Measurements from ENCODE around the gene GCLM.
"Not testable (repeated sequence)": the region's sequence is repeated elsewhere in the genome, so short reads cannot be mapped to it uniquely, and the experiment has no call there.

The GCLM gene

GRCh38 chr1:93909146-93910050 is at the start of gene GCLM:
GCLM (minus strand) TSS chr1:93909430; CDS start chr1:93909163, 267 bp downstream.
- in situ Hi-C loops (cut with MboI; ENCODE audit: low sequenced_read_pairs) = no loop called here

GRCh38 chr1:93958726-93959100 is 49.5 kb upstream of the GCLM start:
- in situ Hi-C loops (cut with MboI; ENCODE audit: low sequenced_read_pairs) = no loop called here

- in situ Hi-C loops (cut with MboI; ENCODE audit: low sequenced_read_pairs) = no loop called here
Observed at GRCh38 chr1:93958032-93958725, 48.9 kb upstream of the GCLM start.

- in situ Hi-C loops (cut with MboI; ENCODE audit: low sequenced_read_pairs) = no loop called here
Observed at GRCh38 chr1:93955765-93956164, 46.5 kb upstream of the GCLM start.

- in situ Hi-C loops (cut with MboI; ENCODE audit: low sequenced_read_pairs) = not testable (repeated sequence)
Observed at GRCh38 chr1:93947002-93947686, 37.9 kb upstream of the GCLM start.

- in situ Hi-C loops (cut with MboI; ENCODE audit: low sequenced_read_pairs) = no loop called here
Observed at GRCh38 chr1:93938461-93939145, 29.4 kb upstream of the GCLM start.

- in situ Hi-C loops (cut with MboI; ENCODE audit: low sequenced_read_pairs) = no loop called here
Observed at GRCh38 chr1:93937997-93938396, 28.8 kb upstream of the GCLM start.

- in situ Hi-C loops (cut with MboI; ENCODE audit: low sequenced_read_pairs) = no loop called here
Observed at GRCh38 chr1:93925206-93925605, 16.0 kb upstream of the GCLM start.

GRCh38 chr1:93919780-93920179 is 10.6 kb upstream of the GCLM start:
- in situ Hi-C loops (cut with MboI; ENCODE audit: low sequenced_read_pairs) = no loop called here

GRCh38 chr1:93917302-93917701 is 8.1 kb upstream of the GCLM start:
- in situ Hi-C loops (cut with MboI; ENCODE audit: low sequenced_read_pairs) = no loop called here

- in situ Hi-C loops (cut with MboI; ENCODE audit: low sequenced_read_pairs) = not testable (repeated sequence)
Observed at GRCh38 chr1:93910880-93911279, 1.6 kb upstream of the GCLM start.

- in situ Hi-C loops (cut with MboI; ENCODE audit: low sequenced_read_pairs) = no loop called here
Observed at GRCh38 chr1:93910305-93910704, 1.1 kb upstream of the GCLM start.

GRCh38 chr1:93908394-93909145 is 660 bp downstream of the GCLM start:
- in situ Hi-C loops (cut with MboI; ENCODE audit: low sequenced_read_pairs) = no loop called here

- in situ Hi-C loops (cut with MboI; ENCODE audit: low sequenced_read_pairs) = no loop called here
Observed at GRCh38 chr1:93907718-93908117, 1.5 kb downstream of the GCLM start.

- in situ Hi-C loops (cut with MboI; ENCODE audit: low sequenced_read_pairs) = no loop called here
Observed at GRCh38 chr1:93906480-93906879, 2.8 kb downstream of the GCLM start.

GRCh38 chr1:93905734-93906133 is 3.5 kb downstream of the GCLM start:
- in situ Hi-C loops (cut with MboI; ENCODE audit: low sequenced_read_pairs) = no loop called here

GRCh38 chr1:93905051-93905450 is 4.2 kb downstream of the GCLM start:
- in situ Hi-C loops (cut with MboI; ENCODE audit: low sequenced_read_pairs) = no loop called here

- in situ Hi-C loops (cut with MboI; ENCODE audit: low sequenced_read_pairs) = no loop called here
Observed at GRCh38 chr1:93904228-93904627, 5.0 kb downstream of the GCLM start.

- in situ Hi-C loops (cut with MboI; ENCODE audit: low sequenced_read_pairs) = no loop called here
Observed at GRCh38 chr1:93900723-93901504, 8.3 kb downstream of the GCLM start.
